CD4-positive, alpha-beta T cell treated with Interleukin-15 for 1 hour (primary cell): ENCODE results near the gene TRIL.

ENCODE experiments used
- DNase-seq: peaks from one replicate; pipeline ENCODE4 v3.0.0-alpha.2; 2020

The TRIL gene, protein sequence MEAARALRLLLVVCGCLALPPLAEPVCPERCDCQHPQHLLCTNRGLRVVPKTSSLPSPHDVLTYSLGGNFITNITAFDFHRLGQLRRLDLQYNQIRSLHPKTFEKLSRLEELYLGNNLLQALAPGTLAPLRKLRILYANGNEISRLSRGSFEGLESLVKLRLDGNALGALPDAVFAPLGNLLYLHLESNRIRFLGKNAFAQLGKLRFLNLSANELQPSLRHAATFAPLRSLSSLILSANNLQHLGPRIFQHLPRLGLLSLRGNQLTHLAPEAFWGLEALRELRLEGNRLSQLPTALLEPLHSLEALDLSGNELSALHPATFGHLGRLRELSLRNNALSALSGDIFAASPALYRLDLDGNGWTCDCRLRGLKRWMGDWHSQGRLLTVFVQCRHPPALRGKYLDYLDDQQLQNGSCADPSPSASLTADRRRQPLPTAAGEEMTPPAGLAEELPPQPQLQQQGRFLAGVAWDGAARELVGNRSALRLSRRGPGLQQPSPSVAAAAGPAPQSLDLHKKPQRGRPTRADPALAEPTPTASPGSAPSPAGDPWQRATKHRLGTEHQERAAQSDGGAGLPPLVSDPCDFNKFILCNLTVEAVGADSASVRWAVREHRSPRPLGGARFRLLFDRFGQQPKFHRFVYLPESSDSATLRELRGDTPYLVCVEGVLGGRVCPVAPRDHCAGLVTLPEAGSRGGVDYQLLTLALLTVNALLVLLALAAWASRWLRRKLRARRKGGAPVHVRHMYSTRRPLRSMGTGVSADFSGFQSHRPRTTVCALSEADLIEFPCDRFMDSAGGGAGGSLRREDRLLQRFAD

DNA sequence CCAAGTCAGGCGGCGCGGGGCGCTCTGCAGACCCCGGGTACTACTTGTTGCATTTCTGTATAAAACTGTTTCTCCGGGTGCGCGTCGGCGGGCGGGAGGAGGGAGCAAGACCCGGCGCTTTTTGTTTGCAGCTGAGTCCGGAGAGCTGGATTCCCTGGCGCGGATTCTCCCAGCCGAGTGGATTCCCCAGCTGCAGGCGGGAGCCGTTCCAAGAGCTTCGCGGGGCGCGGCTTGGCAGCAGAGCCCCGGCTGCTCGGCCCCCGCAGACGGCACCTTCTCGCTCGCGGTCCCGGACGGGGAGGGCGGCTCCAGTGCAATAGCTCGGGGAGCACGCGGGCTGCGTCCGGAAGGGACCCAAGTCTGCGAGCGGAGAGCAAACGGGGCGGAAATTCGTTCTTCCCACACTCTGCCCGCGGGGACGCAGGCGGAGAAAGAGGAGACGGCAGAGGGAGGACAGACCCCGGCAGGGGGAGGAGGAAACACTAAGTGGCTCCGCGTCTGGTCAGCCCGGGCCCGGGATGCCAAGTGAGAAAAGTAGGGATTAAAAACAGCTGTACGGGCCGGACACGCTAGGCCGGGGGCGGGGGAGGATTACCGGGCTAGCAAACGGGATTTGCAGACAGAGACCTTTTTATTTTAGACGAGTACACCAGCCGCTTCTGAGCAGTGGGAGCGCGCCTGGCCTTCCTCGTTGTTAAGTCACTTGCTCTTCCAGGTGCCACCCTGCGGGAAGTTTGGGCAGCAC, at the start of gene TRIL:
TSS of gene TRIL (minus strand) at position 96 of the 745 bp plus-strand sequence. CDS start 284 bp downstream, outside the sequence.
- DNase-seq, result no peak

DNA sequence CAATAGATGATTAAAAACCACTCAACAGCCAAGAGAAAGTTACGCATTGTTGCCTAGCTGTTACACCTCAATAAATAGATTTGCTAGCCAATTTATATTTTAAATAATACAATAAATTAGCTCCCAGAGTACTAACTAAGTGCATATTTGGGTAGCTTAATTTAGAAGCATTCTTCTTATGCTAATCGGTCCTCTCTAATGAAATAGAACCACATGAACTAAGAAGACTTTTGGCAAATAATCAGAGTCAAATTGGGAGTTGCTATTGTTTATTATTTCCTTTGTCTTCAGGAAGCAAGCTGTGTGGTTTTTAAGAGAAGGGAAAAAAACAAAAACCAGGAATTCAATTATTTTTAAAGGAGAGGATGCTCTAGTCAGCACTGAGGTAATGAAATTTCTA, 49.0 kb upstream of the TRIL start:
- no peak for DNase-seq

DNA sequence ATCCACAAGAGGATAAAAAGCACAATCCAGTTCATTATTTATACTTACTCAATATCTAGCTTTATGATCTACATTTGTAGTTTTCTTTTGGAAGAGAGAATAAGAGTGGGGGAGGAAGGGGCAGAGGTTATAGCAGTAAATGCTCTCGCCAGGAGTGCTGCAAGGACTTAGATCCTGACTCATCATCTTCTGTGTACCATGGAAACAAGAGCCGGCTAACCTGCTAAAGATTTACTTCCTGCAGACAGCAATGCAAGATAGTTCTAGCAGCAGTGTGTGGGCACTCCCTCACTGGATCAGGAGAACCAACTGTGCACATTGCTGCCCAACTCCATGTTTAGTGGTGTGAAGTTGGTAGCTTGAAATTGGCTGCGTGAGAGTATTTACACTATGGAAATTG, 47.7 kb upstream of the TRIL start:
- no peak for DNase-seq

DNA sequence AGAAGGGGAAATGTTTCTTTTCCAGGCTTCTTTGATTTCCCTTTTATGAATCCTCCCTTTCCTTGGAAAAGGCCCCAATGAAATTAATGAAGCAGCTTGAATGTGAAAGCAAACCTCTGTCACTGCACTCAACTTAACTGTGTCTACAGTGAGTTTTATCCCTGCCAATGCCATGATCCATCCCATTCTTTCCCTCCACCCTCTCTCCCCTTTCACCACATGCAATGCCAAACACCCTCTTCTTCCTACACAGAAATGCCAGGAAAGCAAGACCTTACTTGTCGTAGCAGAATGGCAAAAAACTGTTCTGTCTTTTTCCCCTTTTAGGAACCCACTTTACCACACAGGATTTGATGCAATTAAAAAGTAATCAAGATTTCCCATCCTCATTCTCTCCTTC, 47.3 kb upstream of the TRIL start:
- DNase-seq, result no peak

DNA sequence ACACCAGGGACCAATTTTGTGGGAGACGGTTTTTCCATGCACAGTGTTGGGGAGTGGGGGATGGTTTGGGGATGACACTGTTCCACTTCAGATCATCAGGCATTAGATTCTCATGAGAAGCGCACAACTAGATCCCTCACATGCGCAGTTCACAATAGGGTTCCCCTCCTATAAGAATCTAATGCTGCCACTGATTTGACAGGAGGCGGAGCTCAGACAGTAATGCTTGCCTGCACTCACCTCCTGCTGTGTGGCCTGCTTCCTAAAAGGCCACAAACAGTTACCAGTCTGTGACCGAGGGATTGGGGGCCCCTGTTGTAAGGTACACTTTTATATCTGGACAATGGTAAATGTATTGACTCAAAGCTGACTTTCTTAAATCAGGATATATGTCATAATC, 45.6 kb upstream of the TRIL start:
- DNase-seq, result no peak

DNA sequence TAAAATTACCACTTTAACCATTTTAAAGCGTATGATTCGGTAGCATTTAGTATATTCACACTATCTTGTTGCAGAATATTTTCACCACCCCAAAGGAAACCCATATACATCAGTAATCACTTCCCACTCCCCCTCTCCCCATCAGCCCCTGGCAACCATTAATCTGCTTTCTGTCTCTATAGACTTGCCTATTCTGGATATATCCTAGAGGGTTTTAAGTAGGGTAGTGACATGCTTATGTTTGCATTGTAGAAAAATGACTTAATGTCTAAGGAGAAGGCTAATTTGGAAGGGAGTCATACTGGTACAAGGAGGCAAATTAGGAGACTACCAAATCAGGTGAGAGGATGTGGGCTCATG, 42.6 kb upstream of the TRIL start:
- no peak for DNase-seq

DNA sequence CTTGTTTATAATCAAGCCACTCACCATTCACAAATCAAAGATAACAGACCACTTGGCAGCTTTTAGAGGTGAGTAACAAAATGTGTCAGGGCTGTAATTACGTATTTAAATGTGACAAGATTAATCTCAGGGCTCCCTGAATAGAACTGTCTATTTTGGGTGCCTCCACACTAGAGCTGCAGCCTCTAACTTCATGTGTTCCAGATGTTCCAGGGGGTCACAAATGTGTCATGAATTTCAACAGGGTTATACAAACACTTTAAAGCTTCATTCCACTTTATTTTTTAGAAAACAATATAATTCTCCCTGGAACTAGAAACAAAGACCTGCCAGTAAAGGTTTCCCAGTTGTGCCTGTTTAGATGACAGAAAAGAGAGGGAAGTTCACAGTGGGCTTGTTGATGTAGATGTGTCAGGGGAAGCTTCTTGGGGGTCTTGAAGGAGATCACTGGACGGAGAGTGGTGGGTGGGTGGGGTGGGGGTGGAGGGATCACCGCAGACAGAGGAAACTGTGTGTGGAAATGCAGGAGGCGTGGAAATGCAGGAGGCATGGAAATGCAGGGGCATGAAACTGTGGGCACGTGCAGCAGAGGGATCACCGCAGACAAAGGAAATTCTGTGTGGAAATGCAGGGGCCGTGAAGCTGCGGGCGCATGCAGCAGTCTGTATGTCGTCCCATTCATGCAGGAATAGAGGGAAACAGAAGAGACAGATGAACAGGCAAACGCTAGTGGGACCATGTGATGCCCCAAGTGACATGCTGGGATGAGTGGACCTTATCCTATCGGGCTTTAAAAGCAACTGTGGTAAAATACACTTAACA, 42.0 kb upstream of the TRIL start:
- no peak for DNase-seq

DNA sequence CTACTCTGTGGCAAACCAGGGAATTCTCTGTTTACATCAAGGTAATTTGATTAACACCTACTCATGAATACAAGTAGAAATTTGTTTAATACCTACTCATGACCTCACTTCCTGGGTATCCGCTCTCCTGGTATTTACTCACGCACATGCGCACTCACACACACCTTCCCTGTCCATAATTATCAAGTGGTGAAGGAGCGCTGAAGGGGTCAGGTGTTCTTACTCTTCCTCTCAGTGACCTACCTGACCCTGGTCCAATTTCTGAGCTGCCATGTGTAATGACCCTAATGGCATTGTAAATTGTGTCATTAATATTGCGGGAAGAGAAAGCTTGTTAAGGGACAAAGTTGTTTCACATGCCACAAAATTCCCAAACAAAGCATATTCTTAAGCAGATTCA, 41.3 kb upstream of the TRIL start:
- DNase-seq, result no peak

DNA sequence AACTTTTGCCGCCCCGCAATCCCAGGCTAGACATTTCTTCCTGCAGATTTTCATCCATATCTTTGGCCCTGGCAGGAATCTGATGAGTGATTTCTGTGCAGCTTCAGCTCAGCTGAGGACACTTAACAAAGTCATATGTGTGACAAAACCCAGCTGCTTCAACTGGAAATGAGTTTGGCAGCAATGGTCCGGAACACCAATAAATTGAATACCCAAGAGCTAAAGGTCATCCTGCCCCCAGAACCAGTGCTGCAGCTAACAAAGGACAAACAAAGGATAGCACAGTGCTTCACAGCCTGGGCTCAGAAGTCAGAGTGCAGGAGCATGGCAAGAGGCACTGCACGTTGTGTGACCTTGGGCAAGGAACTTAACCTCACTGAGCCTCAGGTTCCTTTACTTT, 40.0 kb upstream of the TRIL start:
- no peak for DNase-seq

DNA sequence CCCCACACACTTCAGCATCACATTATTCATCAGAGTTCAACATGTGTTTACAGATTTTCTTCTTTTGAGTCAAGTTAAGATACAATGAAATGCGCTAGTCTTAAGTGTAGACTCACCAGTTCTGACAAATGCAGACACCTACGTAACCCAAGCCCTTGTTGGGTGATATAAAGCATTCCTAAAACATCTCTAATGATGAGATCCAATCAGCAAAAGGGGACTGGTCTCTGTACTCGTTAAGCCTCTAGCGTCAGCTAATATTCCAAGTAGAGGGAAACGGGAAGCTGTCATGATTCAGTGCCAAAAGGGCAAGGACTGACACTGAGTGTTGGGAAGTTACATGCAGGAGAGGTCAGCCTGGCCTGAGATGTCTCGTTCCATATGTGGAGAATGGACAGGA, 38.7 kb upstream of the TRIL start:
- DNase-seq, result no peak

DNA sequence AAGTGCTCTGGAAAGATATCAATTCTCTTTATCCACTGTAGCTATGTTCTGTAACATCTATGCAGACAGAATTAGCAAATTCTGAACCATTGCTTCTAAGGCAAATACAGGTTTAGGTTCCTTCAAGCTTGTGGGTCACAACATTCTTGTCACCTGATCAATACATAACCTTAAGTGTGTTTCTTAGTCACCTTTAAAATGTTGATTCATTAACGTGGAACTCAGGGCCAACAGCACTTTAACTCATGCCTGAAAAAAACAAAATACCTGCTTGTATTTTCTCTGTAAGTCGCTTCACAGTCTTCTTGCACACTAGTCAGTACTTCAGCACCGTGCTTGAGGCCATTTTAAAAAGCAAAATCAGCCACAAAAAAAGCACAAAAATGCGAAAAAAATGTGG, 35.2 kb upstream of the TRIL start:
- no peak for DNase-seq

DNA sequence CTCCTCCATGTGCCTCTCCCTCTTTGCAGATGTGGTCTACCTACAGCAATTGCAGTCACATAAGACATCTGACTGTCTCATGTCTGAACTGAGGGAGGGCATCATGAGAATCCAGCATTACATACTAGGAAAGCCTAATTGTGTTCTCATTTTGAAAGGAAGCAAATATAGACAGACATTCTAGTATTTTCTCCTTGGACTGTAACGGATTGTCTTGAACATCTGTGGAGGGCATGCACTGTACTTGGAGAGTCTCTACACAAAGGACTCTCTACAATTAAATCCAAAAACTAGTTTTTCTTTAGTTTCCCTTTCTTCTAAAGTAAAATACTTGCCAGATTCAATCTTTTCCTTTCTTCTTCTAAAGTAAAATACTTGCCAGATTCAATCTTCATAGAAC, 34.7 kb upstream of the TRIL start:
- no peak for DNase-seq

DNA sequence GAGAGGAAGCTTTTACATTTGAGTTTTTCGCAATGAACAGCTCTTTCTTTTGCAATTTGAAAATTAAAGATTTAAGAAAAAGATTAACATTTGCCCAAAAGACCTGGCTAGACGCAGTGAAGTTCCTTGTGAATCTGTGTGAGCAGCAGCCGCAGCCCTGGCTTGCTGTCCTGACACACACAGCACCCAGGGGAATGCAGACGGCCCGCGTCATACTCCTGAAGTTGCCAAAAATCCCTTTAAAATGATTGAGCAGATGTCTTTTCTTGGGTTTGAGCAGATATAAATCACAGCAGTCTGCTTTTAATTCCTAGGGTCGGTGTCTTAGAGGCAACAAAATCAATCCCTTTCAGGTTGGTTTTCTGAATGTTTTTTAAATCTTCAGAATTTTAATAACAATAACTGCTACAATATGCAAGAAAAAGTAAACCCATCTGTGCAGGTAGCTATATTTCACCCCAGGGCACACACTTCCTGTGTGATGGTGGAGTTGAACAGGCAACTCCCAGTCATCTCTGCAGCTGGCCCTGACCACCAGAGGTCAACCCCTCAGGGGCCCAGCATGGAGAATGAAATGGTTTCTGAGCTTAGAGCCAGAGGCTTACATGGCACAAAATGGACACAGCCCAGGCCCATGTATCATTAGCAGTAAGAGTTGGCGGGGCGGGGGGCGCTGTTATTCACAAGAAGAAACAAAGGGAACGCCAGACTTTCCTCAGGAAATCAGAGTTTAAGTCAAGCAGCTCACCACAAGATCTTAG, 32.2 kb upstream of the TRIL start:
- no peak for DNase-seq

DNA sequence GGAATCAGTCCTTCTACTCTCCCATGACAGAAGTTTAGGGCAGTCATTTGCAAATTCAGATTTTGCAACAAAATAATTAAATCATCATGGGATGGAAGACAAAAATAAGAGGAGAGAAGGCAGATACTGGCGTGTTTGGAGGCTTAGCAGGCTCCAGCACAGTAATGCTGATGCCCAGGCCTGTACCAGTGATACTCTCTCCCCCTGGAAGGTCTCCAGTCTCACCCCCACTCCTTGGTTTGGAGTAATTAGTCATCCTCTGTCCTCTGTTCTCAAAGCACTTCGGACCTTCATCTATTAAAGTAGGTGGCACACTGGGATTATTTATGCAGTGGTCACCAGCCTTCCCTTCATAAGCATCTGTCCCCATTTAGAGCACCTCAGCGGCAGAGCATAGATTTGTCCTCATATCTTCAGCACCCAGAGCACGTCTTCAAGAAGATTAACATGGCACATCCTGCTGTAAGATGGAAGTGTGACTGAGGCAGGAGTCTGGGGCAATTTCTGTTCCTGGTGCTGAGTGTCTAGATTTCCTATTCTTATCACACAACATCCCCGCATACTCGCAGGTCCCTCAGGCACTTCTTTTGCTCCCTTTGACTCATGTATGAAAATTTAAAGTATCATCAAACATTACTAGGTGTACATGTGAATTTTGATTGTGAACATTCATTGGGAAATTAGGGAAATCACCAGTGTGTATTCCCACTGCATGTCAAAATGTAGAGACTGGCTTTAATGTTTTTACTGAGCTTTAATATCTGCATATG, 31.3 kb upstream of the TRIL start:
- DNase-seq, result no peak

DNA sequence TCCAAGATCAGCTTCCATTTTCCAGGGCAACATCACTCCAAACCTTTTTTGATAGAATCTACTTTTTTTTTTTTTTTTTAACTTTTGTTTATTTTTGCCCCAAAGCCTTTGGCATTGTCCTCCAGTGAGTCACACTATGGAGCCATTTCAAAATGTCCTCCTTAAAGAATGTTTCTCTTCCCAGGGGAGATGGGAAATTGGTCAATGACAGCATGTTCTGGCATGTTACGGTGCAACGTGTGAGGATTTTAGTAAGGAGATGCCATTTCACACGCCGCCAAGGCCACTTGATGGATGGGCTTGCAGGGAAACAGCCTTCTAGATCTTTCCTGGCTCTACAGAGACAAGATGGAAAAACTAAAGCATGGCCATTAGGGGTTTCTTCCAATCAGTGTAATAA, 30.7 kb upstream of the TRIL start:
- DNase-seq, result no peak

DNA sequence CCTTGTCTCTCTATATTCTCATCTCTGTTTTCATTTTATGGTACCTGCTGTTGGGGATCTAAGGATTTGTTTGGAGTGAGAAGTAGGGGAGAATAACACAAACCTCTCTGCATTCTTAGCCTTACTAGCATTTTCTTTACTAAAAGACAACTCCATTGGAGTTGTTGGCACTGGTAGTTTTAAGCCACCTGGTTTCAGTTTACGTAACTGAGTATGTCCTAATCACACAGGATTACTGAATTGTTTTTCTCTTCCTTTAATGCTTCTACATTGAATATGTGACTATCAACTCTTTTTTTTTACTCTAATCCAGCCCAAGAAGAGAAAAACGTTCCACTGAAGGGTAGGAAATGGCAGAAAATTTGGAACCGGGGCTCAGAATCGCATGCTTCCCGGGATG, 30.0 kb upstream of the TRIL start:
- DNase-seq, result no peak

DNA sequence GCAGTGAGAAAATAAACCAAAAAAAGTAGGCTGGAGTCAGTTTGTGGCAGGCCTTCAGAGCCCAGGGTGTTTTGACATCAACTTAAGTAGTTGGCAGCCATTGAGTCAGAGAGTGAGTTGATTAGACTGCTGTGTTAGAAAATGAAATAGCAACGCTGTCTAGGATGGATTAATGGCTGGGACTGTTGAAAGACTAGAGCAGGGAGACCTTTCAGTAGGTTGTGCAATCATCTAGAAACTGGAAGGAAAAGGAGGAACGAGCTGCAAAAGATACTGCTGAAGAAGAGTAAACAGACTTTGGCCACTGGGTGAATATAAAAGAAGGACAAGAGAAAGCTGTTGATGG, 28.6 kb upstream of the TRIL start:
- DNase-seq, result no peak

DNA sequence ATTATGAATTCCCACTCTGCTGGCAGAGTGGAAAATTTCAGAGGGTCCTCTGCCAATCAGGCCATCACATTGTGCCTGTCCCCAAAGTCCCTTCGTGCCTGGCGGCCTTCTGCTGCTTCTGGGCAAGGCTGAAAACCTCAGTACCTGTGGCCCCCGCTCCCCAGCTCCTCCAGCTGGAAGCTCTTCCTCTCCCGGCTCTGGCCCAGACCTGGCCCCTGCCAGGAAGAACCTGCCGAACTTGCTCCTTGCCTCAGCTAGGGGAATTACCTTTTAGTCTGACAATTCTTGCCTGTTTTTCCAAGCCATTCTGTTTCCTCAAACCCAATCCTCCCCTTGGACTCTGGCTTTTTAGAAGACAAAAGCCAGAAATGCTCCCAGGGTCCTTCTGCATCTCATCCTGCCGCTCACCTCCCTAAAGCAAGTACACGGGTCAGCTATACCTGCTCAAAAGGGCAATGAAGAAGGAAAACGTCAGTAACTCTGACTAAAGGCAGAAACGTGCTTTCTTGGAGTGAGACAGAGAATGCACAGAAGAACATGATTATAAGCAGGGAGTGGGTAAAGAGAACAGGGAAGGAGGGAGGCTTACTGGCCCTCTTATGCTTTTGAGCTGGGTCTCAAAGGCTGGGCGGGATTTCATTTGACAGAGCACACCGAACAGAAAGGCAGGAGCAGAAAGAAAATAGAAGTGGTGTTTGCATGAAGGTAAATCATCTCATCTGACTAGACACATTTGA, 28.1 kb upstream of the TRIL start:
- DNase-seq, result no peak

DNA sequence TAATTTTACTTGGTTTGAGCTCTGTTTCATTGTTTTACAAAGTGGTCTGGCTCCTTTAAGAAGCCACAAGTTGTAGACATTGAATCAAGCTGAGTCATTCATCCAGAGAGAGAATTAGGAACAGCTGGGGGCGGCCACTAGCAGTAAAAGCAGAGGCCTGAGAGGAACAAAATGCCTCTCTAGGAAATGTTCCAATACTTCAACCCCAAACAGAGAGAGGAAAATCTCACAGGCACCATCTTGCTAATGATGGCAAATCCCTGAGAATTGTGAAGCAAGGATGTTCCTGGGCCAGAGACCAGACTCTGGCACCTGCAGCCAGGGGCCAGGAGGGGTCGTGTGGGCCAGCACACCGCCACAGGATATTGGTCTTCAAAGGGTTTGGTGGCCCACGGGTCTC, 26.5 kb upstream of the TRIL start:
- no peak for DNase-seq

DNA sequence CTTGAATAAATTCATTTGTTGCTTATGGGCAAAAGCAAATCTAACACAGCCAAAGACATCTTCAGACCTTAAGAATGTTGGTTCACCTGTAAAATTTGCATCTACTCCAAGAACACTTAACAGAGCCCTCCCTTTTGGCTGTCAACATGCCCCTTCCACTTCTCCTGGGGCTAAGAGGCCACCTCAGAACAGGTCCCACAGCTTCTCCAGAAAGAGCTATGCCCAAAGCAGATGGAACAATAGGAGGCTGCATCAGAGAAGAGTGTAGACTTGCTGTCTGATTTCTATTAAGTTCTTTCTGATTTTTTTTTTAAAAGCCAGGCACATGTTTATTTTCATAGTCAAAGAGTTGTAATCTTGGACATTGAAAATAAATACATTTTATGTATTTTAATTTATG, 26.1 kb upstream of the TRIL start:
- no peak for DNase-seq
